ENCODE results near the gene MMADHC. TPM values are rescaled to one million over a fixed set of nuclear protein-coding genes. Genes with fewer than 3 reads are reported as not detected.
"Not testable (repeated sequence)": the region's sequence is repeated elsewhere in the genome, so short reads cannot be mapped to it uniquely, and the experiment has no call there.

MMADHC gene
- polyA plus RNA-seq, 3 donors: 20.5 to 119 (median 97.9) TPM

- no peak for DNase-seq
- H3K9me3 ChIP-seq (replicated peaks in 1 of 2; ENCODE audit: control insufficient read depth in 1 of 2, insufficient read depth in 1 of 2, low read length in 2 of 2): no peaks in the 10 kb centered on the region
- no peak overlapping the region for H3K27ac Mint-ChIP-seq
- H3K4me3 Mint-ChIP-seq: no peak overlapping the region
- H3K4me2 ChIP-seq (replicated peaks; ENCODE audit: extremely low read depth, low read length, poor library complexity, severe bottlenecking): no peak overlapping the region
- TF ChIP-seq CTCF (IDR thresholded peaks at IDR 0.05): no peak
- peaks cover 0 to 3% of the 10 kb centered on the region in 2 donors for H3K4me1 ChIP-seq (ENCODE audit: control insufficient read depth in 1 of 2, insufficient read depth in 2 of 2, low read length in 2 of 2)
- no peak overlapping the region for H3K9ac ChIP-seq (ENCODE audit: insufficient read depth, low read length, poor library complexity, severe bottlenecking)
- intact Hi-C loops (cut with micrococcal nuclease): loop anchor here in 1 of 2 donors (10.0 kb wide), 1 partner anchor 522 kb away; no protein-coding TSS in a partner anchor
- H3K4me3 ChIP-seq (replicated peaks in 1 of 3; ENCODE audit: low read depth in 2 of 3, low read length in 3 of 3): no peak overlapping the region
- H4K20me1 ChIP-seq (ENCODE audit: insufficient read depth, low read length): no peaks in the 10 kb centered on the region
- no peaks in the 10 kb centered on the region for H3K9me3 Mint-ChIP-seq
- no peaks in the 10 kb centered on the region for H3K27me3 Mint-ChIP-seq (ENCODE audit: low read depth in 3 of 3)
- peaks cover 54 to 59% of the 10 kb centered on the region in 2 donors for H3K36me3 ChIP-seq (replicated peaks in 1 of 2; ENCODE audit: control insufficient read depth in 1 of 2, insufficient read depth in 2 of 2, low read length in 2 of 2)
- no peak overlapping the region for H2AFZ ChIP-seq (ENCODE audit: insufficient read depth, low read depth, low read length, poor library complexity, severe bottlenecking)
- WGBS (ENCODE audit: insufficient coverage): no CpG with 5 or more reads among the region's 2 CpGs
- H3K27me3 ChIP-seq (ENCODE audit: control insufficient read depth in 2 of 2, insufficient read depth in 2 of 2, low read length in 2 of 2): no peaks in the 10 kb centered on the region
- no peaks in the 10 kb centered on the region for H3K79me2 ChIP-seq (ENCODE audit: insufficient read depth, low read length)
- H3K4me1 Mint-ChIP-seq: peaks cover 10% of the 10 kb centered on the region
- no peak overlapping the region for H3K27ac ChIP-seq (ENCODE audit: low read depth in 1 of 2, low read length in 2 of 2)
- peaks cover 37 to 56% of the 10 kb centered on the region in 2 donors for H3K36me3 Mint-ChIP-seq
These were observed 20.9 kb downstream of the MMADHC start for GRCh38 chr2:149566652-149567051.

GRCh38 chr2:149565625-149566024 lies 21.9 kb downstream of the MMADHC start:
- intact Hi-C loops (cut with micrococcal nuclease): loop anchor here in 1 of 2 donors (10.0 kb wide), 1 partner anchor 521 kb away; no protein-coding TSS in a partner anchor

More at GRCh38 chr2:149565625-149566024, 21.9 kb downstream of the MMADHC start:
- H3K9me3 ChIP-seq (replicated peaks in 1 of 2; ENCODE audit: control insufficient read depth in 1 of 2, insufficient read depth in 1 of 2, low read length in 2 of 2); H3K4me1 ChIP-seq (ENCODE audit: control insufficient read depth in 1 of 2, insufficient read depth in 2 of 2, low read length in 2 of 2); H3K4me2 ChIP-seq (replicated peaks; ENCODE audit: extremely low read depth, low read length, poor library complexity, severe bottlenecking); H3K27ac ChIP-seq (ENCODE audit: low read depth in 1 of 2, low read length in 2 of 2); H2AFZ ChIP-seq (ENCODE audit: insufficient read depth, low read depth, low read length, poor library complexity, severe bottlenecking); H4K20me1 ChIP-seq (ENCODE audit: insufficient read depth, low read length); H3K27me3 Mint-ChIP-seq (ENCODE audit: low read depth in 3 of 3); H3K4me3 ChIP-seq (replicated peaks in 1 of 3; ENCODE audit: low read depth in 2 of 3, low read length in 3 of 3); H3K4me3 Mint-ChIP-seq; H3K9ac ChIP-seq (ENCODE audit: insufficient read depth, low read length, poor library complexity, severe bottlenecking); H3K27me3 ChIP-seq (ENCODE audit: control insufficient read depth in 2 of 2, insufficient read depth in 2 of 2, low read length in 2 of 2); H3K9me3 Mint-ChIP-seq; DNase-seq; H3K79me2 ChIP-seq (ENCODE audit: insufficient read depth, low read length): not testable (repeated sequence)
- peaks cover 10% of the 10 kb centered on the region for H3K4me1 Mint-ChIP-seq
- H3K27ac Mint-ChIP-seq: peak overlapping the region in 1 of 7 donors; percentile 82
- WGBS (ENCODE audit: insufficient coverage): 98% methylated on average over 6 of the region's 9 CpGs
- H3K36me3 ChIP-seq (replicated peaks in 1 of 2; ENCODE audit: control insufficient read depth in 1 of 2, insufficient read depth in 2 of 2, low read length in 2 of 2): peaks cover 46 to 48% of the 10 kb centered on the region in 2 donors
- H3K36me3 Mint-ChIP-seq: peaks cover 36 to 47% of the 10 kb centered on the region in 2 donors
